ENCODE data around the gene TPH2. TPM values are rescaled to one million over a fixed set of nuclear protein-coding genes. Genes with fewer than 3 reads are reported as not detected.

The TPH2 gene
- total RNA-seq, 1 experiment from 2014 or later = 0.66 TPM

- Histone ChIP-seq H2BK120ac (ENCODE audit: low read depth, low read length, poor library complexity, severe bottlenecking) (no peak overlapping the region), H3K9ac (ENCODE audit: extremely low read depth, insufficient read length, low read length) (no peak overlapping the region), H3K27me3 (ENCODE audit: insufficient read depth, low read length) (no peaks in the 10 kb centered on the region), H4K91ac (ENCODE audit: insufficient read length, low read depth, low read length) (no peak overlapping the region), H3K79me1 (ENCODE audit: insufficient read depth, low read depth, low read length, poor library complexity, severe bottlenecking) (no peaks in the 10 kb centered on the region), H3K4ac (ENCODE audit: low read depth, low read length) (no peak overlapping the region), H4K20me1 (ENCODE audit: control insufficient read depth, insufficient read depth, insufficient read length) (no peaks in the 10 kb centered on the region), H3K14ac (ENCODE audit: insufficient read depth, low read length) (no peak overlapping the region), H2BK20ac (ENCODE audit: low read depth, low read length, poor library complexity, severe bottlenecking) (no peak overlapping the region), H3K4me1 (ENCODE audit: insufficient read depth, low read length) (no peaks in the 10 kb centered on the region), H2BK15ac (ENCODE audit: low read depth, low read length) (no peak overlapping the region), H3K79me2 (ENCODE audit: insufficient read depth, low read length) (no peaks in the 10 kb centered on the region), H2BK5ac (ENCODE audit: insufficient read length, low read length) (no peak overlapping the region), H3T11ph (ENCODE audit: low read length) (no peak overlapping the region), H2AFZ (ENCODE audit: low read length) (no peak overlapping the region), H4K8ac (replicated peaks; ENCODE audit: insufficient read length, low read depth, low read length) (no peak overlapping the region), H3K23me2 (ENCODE audit: insufficient read length, low read depth, low read length, poor library complexity, severe bottlenecking) (no peaks in the 10 kb centered on the region), H4K5ac (ENCODE audit: insufficient read length, low read depth, low read length) (no peak overlapping the region), H2BK12ac (ENCODE audit: insufficient read length, low read depth, low read length) (no peak overlapping the region), H3K27ac (ENCODE audit: insufficient read length, low read depth, low read length) (no peak overlapping the region), H3K18ac (ENCODE audit: insufficient read length, low read depth, low read length) (no peak overlapping the region), H3K9me3 (ENCODE audit: control insufficient read depth, low read depth, low read length) (no peaks in the 10 kb centered on the region), H3K23ac (ENCODE audit: insufficient read length, low read depth, low read length) (no peak overlapping the region), H3K4me2 (ENCODE audit: insufficient read depth, insufficient read length, low read length) (no peak overlapping the region), H3K56ac (ENCODE audit: insufficient read length, low read depth, low read length) (no peak overlapping the region), H2AK5ac (ENCODE audit: insufficient read length, low read length) (no peak overlapping the region)
- no peaks in the 10 kb centered on the region for H3K27me3 Mint-ChIP-seq (ENCODE audit: low read depth)
- H3K36me3 Mint-ChIP-seq (ENCODE audit: insufficient read depth in 1 of 3, low read depth in 3 of 3) = peaks cover 2 to 24% (median 20%) of the 10 kb centered on the region in 3 experiments; a peak in 6 of 7 replicates
- H3K4me3 Mint-ChIP-seq = no peak overlapping the region
- no peaks in the 10 kb centered on the region for H3K4me1 Mint-ChIP-seq
- TF ChIP-seq CTCF (conservative IDR thresholded peaks at IDR 0.05) = no peak
- no peak for DNase-seq
- H3K27ac Mint-ChIP-seq = peak overlapping the region in 2 of 3 experiments; percentile 6 to 27; a peak in 1 of 7 replicates
- H3K9me3 Mint-ChIP-seq = no peaks in the 10 kb centered on the region
- WGBS (ENCODE audit: extremely low coverage, insufficient read length, low lambda C conversion rate) = no CpG with 5 or more reads among the region's 3 CpGs
Measured at GRCh38 chr12:71896205-71896882, 42.3 kb upstream of the TPH2 start.

All from H9 (cell line).